ENCODE data around the gene ATP4B. TPM values are rescaled to one million over a fixed set of nuclear protein-coding genes. Genes with fewer than 3 reads are reported as not detected.

The ATP4B gene
- total and polyA plus RNA-seq, 2 of the 8 experiments (the other 6 are each of a cell fraction or from before 2014, with no cell fraction given) = 0.05 TPM; not detected in 1

DNA sequence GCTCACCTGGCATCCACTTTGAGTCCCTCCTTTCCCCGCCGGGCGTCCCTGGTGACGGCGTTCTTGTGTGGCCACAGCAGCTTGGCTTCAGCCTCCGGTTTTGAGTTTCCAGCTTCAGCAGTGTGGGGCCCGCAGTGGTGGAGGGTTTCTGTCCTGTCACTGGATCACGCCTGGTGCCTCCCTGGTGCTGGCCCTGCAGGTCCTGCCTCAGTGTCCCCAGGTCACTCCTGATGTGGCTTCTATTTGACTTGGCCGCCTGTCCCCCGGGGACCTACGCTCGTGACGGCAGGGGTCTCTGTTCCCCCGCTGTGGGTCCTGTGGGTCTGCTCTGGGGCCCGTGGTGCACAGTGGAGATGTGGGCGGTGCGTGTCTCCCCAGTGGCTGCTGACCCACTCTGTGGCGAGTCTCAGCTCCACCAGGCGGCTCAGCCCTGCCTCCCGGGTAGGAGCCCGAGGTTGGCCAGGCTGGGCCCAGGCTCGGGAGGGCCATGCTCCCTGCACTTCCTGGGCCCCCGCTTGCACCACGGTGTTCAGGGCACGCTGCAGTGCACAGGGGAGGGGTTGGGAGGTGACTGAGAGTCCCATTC, 1.9 kb downstream of the ATP4B start:
- H3K23ac ChIP-seq (ENCODE audit: insufficient read length) = no peak overlapping the region
- no peaks in the 10 kb centered on the region for H3K23me2 ChIP-seq (ENCODE audit: low read depth, low read length)
- no peak for FAIRE-seq
- H3K27me3 ChIP-seq (replicated peaks in 1 of 4; ENCODE audit: control insufficient read depth in 3 of 4, extremely low read depth in 1 of 4, insufficient read depth in 3 of 4, low read length in 3 of 4) = no peaks in the 10 kb centered on the region
- no peaks in the 10 kb centered on the region for H3K9me3 ChIP-seq (ENCODE audit: insufficient read depth in 2 of 2, low read depth in 1 of 2, low read length in 1 of 2)
- no peak overlapping the region; the same call in 1 of the 2 replicates for H2BK5ac ChIP-seq (ENCODE audit: low read depth, low read length)
- DNase-seq (ENCODE audit: low read depth in 1 of 2, low spot score in 2 of 2) = no peak
- no peak overlapping the region; the same call in 1 of the 2 replicates for H4K8ac ChIP-seq (ENCODE audit: extremely low read depth, insufficient read depth, low read length)
- H3K9ac ChIP-seq (replicated peaks in 1 of 4; ENCODE audit: extremely low read depth in 1 of 4, low read depth in 3 of 4, low read length in 3 of 4) = no peak overlapping the region
- no peak overlapping the region for H4K5ac ChIP-seq (ENCODE audit: insufficient read length, low read depth, low read length)
- no peak overlapping the region for H4K91ac ChIP-seq (replicated peaks; ENCODE audit: insufficient read length, low read length)
- H3K27ac ChIP-seq (ENCODE audit: low read depth, low read length) = no peak overlapping the region
- no peaks in the 10 kb centered on the region for H4K20me1 ChIP-seq (replicated peaks in 1 of 2; ENCODE audit: control insufficient read depth in 1 of 2, insufficient read depth in 2 of 2, low read length in 2 of 2)
- no peaks in the 10 kb centered on the region for H3K79me2 ChIP-seq (ENCODE audit: control insufficient read depth in 1 of 2, insufficient read depth in 2 of 2, low read length in 2 of 2)
- no peaks in the 10 kb centered on the region for H3K4me1 ChIP-seq (replicated peaks in 1 of 4; ENCODE audit: control insufficient read depth in 3 of 4, insufficient read depth in 4 of 4, low read length in 3 of 4)
- no peak overlapping the region for H2AK5ac ChIP-seq (ENCODE audit: low read depth, low read length)
- H3K79me1 ChIP-seq (ENCODE audit: low read depth, low read length) = no peaks in the 10 kb centered on the region
- no peak overlapping the region for H2BK120ac ChIP-seq (replicated peaks; ENCODE audit: low read depth, low read length)
- H3K4ac ChIP-seq (replicated peaks; ENCODE audit: insufficient read length, low read depth, low read length) = no peak overlapping the region
- H3K4me3 ChIP-seq (ENCODE audit: extremely low read depth in 1 of 4, insufficient read depth in 2 of 4, low read depth in 3 of 4, low read length in 4 of 4) = no peak overlapping the region
- no peak overlapping the region for H2AFZ ChIP-seq (ENCODE audit: low read length)
- no peak overlapping the region for H2BK20ac ChIP-seq (ENCODE audit: low read length)
- no peak overlapping the region for H3K4me2 ChIP-seq (ENCODE audit: insufficient read depth in 1 of 2, low read depth in 2 of 2, low read length in 2 of 2)
- H3K18ac ChIP-seq (ENCODE audit: extremely low read depth, low read length) = no peak overlapping the region
- no peak overlapping the region for H2BK12ac ChIP-seq (ENCODE audit: low read depth, low read length)
- WGBS, 2 experiments (ENCODE audit: extremely low coverage in 1 of 2, insufficient coverage in 1 of 2, insufficient read length in 1 of 2, insufficient replicate concordance in 2 of 2, low coverage in 1 of 2, low lambda C conversion rate in 2 of 2, missing lambda C conversion rate in 1 of 2) = 89% methylated on average over 24 of the region's 25 CpGs; no CpG with 5 or more reads in 1 of the 2 experiments
- TF ChIP-seq TAF7 (optimal IDR thresholded peaks at IDR 0.05; ENCODE audit: borderline replicate concordance, low read depth, low read length) = no peak
- TF ChIP-seq RXRA (IDR thresholded peaks at IDR 0.05; ENCODE audit: insufficient read depth, low read depth, low read length) = no peak
- TF ChIP-seq KDM5A (IDR thresholded peaks at IDR 0.05; ENCODE audit: low read length) = no peak
- TF ChIP-seq BACH1 (IDR thresholded peaks at IDR 0.05; ENCODE audit: low read length) = no peak
- no peak for TF ChIP-seq NANOG (IDR thresholded peaks at IDR 0.05; ENCODE audit: insufficient read depth, low read depth, low read length, poor library complexity, severe bottlenecking)
- no peak for TF ChIP-seq CEBPB (IDR thresholded peaks at IDR 0.05; ENCODE audit: low read depth, low read length)
- TF ChIP-seq ATF3 (IDR thresholded peaks at IDR 0.05; ENCODE audit: insufficient read depth, low read depth, low read length) = no peak
- TF ChIP-seq SP2 (IDR thresholded peaks at IDR 0.05; ENCODE audit: low read length) = no peak
- H3K14ac ChIP-seq (ENCODE audit: insufficient read length) = no peak overlapping the region
- ChIA-PET POLR2A (ENCODE audit: partially characterized antibody) (interaction anchor here (1.8 kb wide), 1 partner anchor 10 kb away, joined by 4 read pairs; no protein-coding TSS in a partner anchor), CTCF (ENCODE audit: partially characterized antibody) (interaction anchor here (1.1 to 1.5 kb wide), 4 partner anchors 8 to 205 kb away, joined by 3 to 6 read pairs (median 3); no protein-coding TSS in a partner anchor)
- no peak overlapping the region for H3K56ac ChIP-seq (replicated peaks; ENCODE audit: insufficient read length, low read depth, low read length)
- H2BK15ac ChIP-seq (ENCODE audit: low read length) = no peak overlapping the region
- no peaks in the 10 kb centered on the region for H3K36me3 ChIP-seq (ENCODE audit: control insufficient read depth in 2 of 4, insufficient read depth in 4 of 4, low read length in 3 of 4)

Measured in H1 (cell line).